ENCODE results near the gene MTLN. TPM values are rescaled to one million over a fixed set of nuclear protein-coding genes. Genes with fewer than 3 reads are reported as not detected.
A peak's percentile ranks its signal among the peaks of the same experiment; 100 is the strongest.
"Not testable (repeated sequence)": the region's sequence is repeated elsewhere in the genome, so short reads cannot be mapped to it uniquely, and the experiment has no call there.

MTLN gene
- total RNA-seq, 1 donor from 2014 or later, result 80.1 TPM

DNA sequence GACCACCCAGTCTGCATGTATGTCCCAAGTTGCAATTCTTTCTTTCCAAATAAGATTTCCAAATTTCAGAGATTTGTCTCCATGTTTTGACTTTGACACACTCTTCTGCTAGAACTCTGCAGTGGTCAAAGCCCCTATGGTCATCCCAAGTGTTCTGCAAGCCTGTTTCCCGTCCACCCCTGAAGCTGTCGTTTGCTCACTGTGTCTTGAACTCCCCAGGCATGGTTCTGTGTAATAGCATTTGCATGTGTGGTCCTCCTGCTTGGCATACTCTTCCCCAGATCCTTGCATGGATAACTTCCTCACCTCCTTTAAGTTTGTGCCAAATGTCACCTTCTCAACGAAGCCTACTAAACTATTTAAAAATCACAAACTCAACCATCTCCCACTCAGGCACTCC is 3.9 kb upstream of the MTLN start:
- intact Hi-C loops (cut with micrococcal nuclease), result loop anchor here (10.0 kb wide), 1 partner anchor 101 kb away; the partner anchor contains the start of gene MALL
- no peak overlapping the region for H3K4me3 Mint-ChIP-seq
- peaks cover 48% of the 10 kb centered on the region for H3K27me3 Mint-ChIP-seq

DNA sequence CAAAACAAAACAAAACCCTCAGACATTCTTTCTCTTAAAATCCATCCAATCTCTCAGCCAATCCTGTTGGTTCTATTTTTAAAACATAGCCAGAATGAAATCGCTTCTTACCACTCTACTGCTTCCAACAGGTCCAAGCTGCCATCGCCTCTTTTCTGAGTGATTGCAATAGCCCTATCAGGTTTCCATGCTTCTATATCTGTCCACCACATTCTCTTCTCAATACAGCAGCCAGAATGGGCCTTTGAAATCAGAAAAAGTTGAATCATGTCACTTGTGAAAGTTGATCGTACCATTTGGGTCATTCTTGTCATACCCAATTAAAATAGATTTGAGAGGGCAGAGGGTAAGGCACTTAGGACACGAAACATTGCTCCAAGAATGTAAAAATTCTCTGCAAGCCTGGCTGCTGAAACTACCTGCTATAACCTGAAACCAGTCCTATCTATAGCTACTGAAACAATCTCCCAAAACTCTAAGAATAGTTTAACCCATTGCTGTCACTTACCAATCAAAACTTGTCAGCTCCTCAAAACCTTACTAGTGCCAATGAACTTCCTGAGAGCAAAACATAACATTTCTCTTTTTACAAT is 3.3 kb upstream of the MTLN start:
- peaks cover 47% of the 10 kb centered on the region for H3K27me3 Mint-ChIP-seq
- intact Hi-C loops (cut with micrococcal nuclease), result loop anchor here (10.0 kb wide), 1 partner anchor 101 kb away; the partner anchor contains the start of gene MALL
- no peak for DNase-seq
- H3K27ac Mint-ChIP-seq, result no peak overlapping the region
- H3K36me3 Mint-ChIP-seq (ENCODE audit: low read depth), result peaks cover 9% of the 10 kb centered on the region
- H3K4me3 Mint-ChIP-seq, result no peak overlapping the region
- no peaks in the 10 kb centered on the region for H3K9me3 Mint-ChIP-seq
- no peaks in the 10 kb centered on the region for H3K4me1 Mint-ChIP-seq

More for the DNA sequence above, 3.9 kb upstream of the MTLN start:
- Mint-ChIP-seq H3K36me3 (ENCODE audit: low read depth) (peaks cover 9% of the 10 kb centered on the region), H3K4me1 (no peaks in the 10 kb centered on the region), H3K9me3 (no peaks in the 10 kb centered on the region), H3K27ac (no peak overlapping the region)
- no peak for DNase-seq

DNA sequence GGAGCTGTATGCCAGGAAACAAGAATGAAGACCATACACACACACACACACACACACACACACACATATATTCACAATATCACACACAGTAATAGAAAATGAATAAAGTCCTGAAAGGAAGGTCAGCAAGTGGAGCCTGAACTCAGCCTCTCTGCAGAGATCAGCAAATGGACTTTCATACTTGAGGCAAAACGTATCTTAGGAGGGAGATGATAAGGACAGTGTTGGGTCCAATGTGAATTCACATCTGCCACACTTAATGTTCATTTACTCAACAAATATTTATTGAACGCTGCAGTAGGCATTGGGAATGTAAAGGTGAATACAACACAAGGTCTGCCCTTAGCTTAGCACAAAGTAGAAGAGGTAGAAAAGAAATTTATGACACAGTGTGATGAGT is 2.7 kb upstream of the MTLN start:
- DNase-seq, result no peak
- H3K27me3 Mint-ChIP-seq, result peaks cover 44% of the 10 kb centered on the region

DNA sequence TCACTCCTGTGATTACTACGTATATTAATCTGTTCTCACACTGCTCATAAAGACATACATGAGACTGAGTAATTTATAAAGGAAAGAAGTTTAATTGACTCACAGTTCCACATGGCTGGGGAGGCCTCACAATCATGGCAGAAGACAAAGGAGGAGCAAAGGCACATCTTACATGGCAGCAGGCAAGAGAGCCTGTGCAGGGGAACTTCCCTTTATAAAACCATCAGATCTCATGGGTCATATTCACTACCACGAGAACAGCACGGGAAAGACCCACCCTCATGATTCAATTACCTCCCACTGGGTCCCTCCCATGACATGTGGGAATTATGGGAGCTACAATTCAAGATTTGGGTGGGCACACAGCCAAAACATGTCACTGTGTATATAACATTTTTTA is 1.2 kb upstream of the MTLN start:
- H3K4me3 Mint-ChIP-seq, result not testable (repeated sequence)

More for the DNA sequence above, 2.7 kb upstream of the MTLN start:
- intact Hi-C loops (cut with micrococcal nuclease), result loop anchor here (10.0 kb wide), 1 partner anchor 100 kb away; the partner anchor contains the start of gene MALL
- H3K4me1 Mint-ChIP-seq, result peaks cover 2% of the 10 kb centered on the region
- peaks cover 12% of the 10 kb centered on the region for H3K36me3 Mint-ChIP-seq (ENCODE audit: low read depth)
- H3K4me3 Mint-ChIP-seq, result no peak overlapping the region
- no peak overlapping the region for H3K27ac Mint-ChIP-seq
- no peaks in the 10 kb centered on the region for H3K9me3 Mint-ChIP-seq

DNA sequence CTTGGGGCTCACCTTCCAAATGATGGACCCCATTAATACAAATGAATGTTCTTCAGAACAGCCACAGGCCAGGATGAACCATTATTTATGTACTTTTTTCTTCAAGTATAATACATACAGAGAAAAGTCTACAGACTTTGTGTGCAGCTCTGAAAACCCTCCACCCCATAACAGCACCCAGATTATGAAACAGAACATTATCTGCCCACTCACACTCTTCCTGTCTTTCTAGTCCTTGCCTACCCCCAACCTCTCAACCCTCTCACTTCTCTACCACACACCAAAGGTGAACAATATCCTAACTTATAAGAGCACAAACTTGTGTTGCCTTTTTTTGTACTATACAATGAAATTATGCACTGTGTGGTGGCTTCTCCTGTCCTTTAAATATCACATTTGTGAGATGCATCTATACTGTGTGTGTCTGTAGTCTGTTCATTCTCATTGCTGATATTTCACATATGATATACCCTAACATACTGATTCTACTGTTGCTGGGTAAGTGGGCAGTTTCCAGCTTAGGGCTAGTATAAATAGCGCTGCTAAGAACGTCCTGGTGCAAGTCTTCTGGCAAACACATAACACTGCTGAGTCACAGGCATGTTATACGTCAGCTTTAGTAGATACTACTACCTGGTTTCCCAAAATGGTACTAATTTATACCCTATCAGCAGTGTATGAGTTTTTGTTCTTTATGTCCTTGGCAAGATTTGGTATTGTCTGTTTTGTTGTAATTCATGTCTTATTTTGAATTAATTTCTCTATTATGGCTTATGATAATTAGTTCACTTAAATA is 6.5 kb downstream of the MTLN start:
- Mint-ChIP-seq H3K27me3 (peaks cover 7% of the 10 kb centered on the region), H3K4me1 (peaks cover 26% of the 10 kb centered on the region), H3K4me3 (peak overlapping the region; percentile 89), H3K36me3 (ENCODE audit: low read depth) (peaks cover 19% of the 10 kb centered on the region), H3K9me3 (no peaks in the 10 kb centered on the region), H3K27ac (peak overlapping the region; percentile 3)
- intact Hi-C loops (cut with micrococcal nuclease), result no loop called here
- DNase-seq, result no peak

More for the DNA sequence above, 1.2 kb upstream of the MTLN start:
- not testable (repeated sequence) for DNase-seq, H3K9me3 Mint-ChIP-seq, H3K4me1 Mint-ChIP-seq, H3K27ac Mint-ChIP-seq
- intact Hi-C loops (cut with micrococcal nuclease), result loop anchor here (2.0 to 10.0 kb wide), 3 partner anchors 57 to 996 kb away; partner anchors contain the start of gene MALL
- Mint-ChIP-seq H3K27me3 (peaks cover 33% of the 10 kb centered on the region), H3K36me3 (ENCODE audit: low read depth) (peaks cover 23% of the 10 kb centered on the region)

DNA sequence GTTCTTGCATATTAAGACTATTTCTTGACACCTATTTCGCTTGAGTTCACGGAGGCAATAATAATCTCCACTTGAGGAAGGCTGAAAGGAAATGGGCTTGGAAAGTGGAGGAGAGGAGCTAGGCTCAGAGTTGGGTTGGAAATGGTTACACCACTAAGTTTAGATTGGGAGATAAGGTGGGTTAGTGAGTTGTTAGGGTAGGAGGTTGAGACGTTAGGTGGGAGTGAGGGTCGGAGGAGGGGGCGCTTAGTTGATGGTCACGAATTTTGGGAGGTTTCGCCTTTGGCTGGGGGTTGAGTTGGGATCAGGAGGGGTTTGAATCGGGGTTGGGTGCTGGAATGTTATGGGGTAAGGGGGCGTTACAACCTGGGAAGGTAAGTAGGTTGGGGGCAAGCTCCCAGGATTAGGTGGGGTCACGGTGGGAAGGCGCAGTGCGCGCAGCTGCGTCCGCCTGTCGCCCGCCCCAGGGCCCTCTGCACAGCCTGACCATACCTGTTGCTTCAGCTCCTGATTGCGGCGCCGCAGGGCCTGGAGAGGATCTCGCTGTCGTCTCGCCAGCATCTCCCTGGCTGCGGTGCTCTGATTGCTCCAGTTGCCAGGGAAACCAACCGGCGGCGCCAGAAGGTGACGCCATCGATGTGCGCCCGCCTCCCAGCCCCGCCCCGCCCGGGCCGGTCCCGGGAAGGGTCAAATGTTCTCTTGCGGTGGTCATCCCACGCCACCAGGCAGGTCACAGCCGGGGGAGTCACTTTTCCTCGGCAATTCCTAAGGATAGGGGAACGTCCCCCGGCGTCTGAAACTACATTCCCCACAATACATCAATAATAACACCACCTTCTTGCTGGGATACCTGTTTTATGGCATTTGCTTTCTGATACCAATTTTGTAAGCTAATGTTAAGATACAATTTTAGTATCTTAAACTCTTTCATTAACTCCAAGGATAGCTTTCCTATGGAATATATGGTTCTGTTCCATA is 7.7 kb downstream of the MTLN start, which contains the start of gene NPHP1:
NPHP1 (minus strand) TSS at position 606 of the 978 bp plus-strand sequence; CDS start at position 561, 45 bp downstream.
- peaks cover 13% of the 10 kb centered on the region for H3K36me3 Mint-ChIP-seq (ENCODE audit: low read depth)
- peak within 1 kb of the TSS; percentile 89 for H3K4me3 Mint-ChIP-seq
- no peaks in the 10 kb centered on the region for H3K9me3 Mint-ChIP-seq
- H3K27me3 Mint-ChIP-seq, result peaks cover 7% of the 10 kb centered on the region
- DNase-seq, result peak; percentile 97
- H3K27ac Mint-ChIP-seq, result peak within 1 kb of the TSS; percentile 88
- intact Hi-C loops (cut with micrococcal nuclease), result loop anchor here (1.0 kb wide), 1 partner anchor 8 kb away; the partner anchor contains the start of gene MTLN
- H3K4me1 Mint-ChIP-seq, result peaks cover 20% of the 10 kb centered on the region

DNA sequence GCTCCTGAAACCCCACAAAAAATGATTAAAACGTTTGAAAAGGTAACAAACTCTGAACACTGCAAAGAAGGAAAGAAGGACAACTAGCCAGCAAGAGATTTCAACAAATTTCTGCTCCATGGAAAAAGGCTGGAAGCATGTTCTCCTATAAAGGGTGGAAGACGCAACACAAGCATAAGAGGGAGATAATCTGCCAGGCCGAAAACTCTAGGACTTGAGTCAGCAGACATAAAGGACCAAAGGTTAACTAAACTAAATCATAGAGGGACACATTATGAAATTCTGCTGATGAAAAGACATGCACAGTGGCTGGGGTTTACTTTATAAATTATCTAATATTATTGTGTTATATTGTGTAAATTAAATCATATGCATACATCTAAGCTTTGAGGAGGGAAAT is 14.3 kb downstream of the MTLN start:
- intact Hi-C loops (cut with micrococcal nuclease), result no loop called here
- DNase-seq, result no peak
- no peaks in the 10 kb centered on the region for H3K36me3 Mint-ChIP-seq (ENCODE audit: low read depth)
- no peaks in the 10 kb centered on the region for H3K4me1 Mint-ChIP-seq
- no peak overlapping the region for H3K27ac Mint-ChIP-seq
- H3K4me3 Mint-ChIP-seq, result no peak overlapping the region
- H3K27me3 Mint-ChIP-seq, result peaks cover 13% of the 10 kb centered on the region
- H3K9me3 Mint-ChIP-seq, result no peaks in the 10 kb centered on the region

DNA sequence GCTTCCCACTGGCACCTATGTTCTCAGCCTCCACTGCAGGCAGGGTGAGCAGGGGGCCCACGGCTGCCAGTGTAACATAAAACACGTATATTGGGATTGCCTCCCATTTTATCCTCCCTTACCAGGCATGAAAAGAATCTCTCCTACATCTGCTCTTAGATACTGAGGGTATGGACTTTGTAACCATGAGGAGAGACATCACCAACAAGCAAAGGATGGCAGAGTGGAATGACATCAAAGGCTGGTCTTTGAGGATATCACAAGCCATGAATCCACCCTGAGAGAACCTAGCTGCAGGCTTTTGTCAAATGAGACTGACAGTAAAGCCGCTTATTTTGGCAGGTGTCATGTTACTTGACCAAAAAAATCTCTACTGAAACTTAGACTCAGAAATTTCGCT is 14.9 kb downstream of the MTLN start:
- no peaks in the 10 kb centered on the region for H3K36me3 Mint-ChIP-seq (ENCODE audit: low read depth)
- H3K4me1 Mint-ChIP-seq, result no peaks in the 10 kb centered on the region
- intact Hi-C loops (cut with micrococcal nuclease), result no loop called here
- no peak overlapping the region for H3K27ac Mint-ChIP-seq
- no peak for DNase-seq
- no peaks in the 10 kb centered on the region for H3K9me3 Mint-ChIP-seq
- peaks cover 11% of the 10 kb centered on the region for H3K27me3 Mint-ChIP-seq
- no peak overlapping the region for H3K4me3 Mint-ChIP-seq

DNA sequence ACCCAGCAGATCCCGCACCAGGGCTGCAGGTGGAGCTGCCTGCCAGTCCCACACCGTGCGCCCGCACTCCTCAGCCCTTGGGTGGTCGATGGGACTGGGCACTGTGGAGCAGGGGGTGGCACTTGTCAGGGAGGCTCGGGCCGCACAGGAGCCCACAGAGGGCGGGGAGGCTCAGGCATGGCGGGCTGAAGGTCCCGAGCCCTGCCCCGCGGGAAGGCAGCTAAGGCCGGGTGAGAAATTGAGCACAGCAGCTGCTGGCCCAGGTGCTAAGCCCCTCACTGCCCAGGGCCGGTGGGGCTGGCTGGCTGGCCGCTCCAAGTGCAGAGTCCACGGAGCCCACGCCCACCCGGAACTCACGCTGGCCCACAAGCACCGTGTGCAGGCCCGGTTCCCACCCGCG is 22.2 kb downstream of the MTLN start:
- DNase-seq; H3K9me3 Mint-ChIP-seq; intact Hi-C loops (cut with micrococcal nuclease); H3K27ac Mint-ChIP-seq; H3K4me3 Mint-ChIP-seq; H3K36me3 Mint-ChIP-seq (ENCODE audit: low read depth); H3K4me1 Mint-ChIP-seq: not testable (repeated sequence)
- H3K27me3 Mint-ChIP-seq, result peaks cover 13% of the 10 kb centered on the region

DNA sequence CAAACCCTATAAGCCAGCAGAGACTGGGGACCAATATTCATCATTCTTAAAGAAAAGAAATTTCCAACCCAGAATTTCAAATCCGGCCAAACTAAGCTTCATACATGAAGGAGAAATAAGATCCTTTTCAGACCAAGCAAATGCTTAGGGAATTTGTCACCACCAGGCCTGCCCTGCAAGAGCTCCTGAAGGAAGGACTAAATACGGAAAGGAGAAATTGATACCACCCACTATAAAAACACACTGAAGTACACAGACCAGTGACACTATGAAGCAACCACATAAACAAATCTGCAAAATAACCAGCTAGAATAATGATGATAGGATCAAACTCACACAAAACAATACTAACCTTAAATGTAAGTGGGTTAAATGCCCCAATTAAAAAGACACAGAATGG is 29.9 kb downstream of the MTLN start:
- no peak for DNase-seq
- peaks cover 18% of the 10 kb centered on the region for H3K9me3 Mint-ChIP-seq
- no peak overlapping the region for H3K4me3 Mint-ChIP-seq
- H3K36me3 Mint-ChIP-seq (ENCODE audit: low read depth), result no peaks in the 10 kb centered on the region
- intact Hi-C loops (cut with micrococcal nuclease), result no loop called here
- H3K27ac Mint-ChIP-seq, result no peak overlapping the region
- H3K27me3 Mint-ChIP-seq, result peaks cover 23% of the 10 kb centered on the region
- no peaks in the 10 kb centered on the region for H3K4me1 Mint-ChIP-seq

DNA sequence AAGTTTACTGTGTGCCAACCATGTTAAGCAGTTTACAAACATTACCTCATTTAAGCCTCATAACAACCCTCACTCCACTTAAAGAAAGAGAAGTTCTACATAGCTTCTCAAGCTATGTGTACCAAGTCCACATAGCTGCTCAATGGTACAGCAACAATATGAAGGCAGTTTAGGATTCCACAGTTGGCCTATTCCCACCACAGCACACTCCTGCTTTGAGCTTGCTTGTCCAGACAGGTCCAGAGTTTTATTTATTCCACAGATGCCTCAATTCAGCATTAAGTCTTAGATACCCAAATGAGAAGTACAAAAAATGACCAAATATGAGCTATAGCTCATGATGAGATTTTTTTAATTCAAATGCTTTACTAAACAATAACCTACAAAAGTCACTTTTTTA is 32.3 kb downstream of the MTLN start:
- intact Hi-C loops (cut with micrococcal nuclease), result no loop called here
- H3K27me3 Mint-ChIP-seq, result peaks cover 25% of the 10 kb centered on the region
- no peaks in the 10 kb centered on the region for H3K36me3 Mint-ChIP-seq (ENCODE audit: low read depth)
- no peaks in the 10 kb centered on the region for H3K4me1 Mint-ChIP-seq
- H3K27ac Mint-ChIP-seq, result no peak overlapping the region
- no peak for DNase-seq
- no peak overlapping the region for H3K4me3 Mint-ChIP-seq
- H3K9me3 Mint-ChIP-seq, result peaks cover 12% of the 10 kb centered on the region

DNA sequence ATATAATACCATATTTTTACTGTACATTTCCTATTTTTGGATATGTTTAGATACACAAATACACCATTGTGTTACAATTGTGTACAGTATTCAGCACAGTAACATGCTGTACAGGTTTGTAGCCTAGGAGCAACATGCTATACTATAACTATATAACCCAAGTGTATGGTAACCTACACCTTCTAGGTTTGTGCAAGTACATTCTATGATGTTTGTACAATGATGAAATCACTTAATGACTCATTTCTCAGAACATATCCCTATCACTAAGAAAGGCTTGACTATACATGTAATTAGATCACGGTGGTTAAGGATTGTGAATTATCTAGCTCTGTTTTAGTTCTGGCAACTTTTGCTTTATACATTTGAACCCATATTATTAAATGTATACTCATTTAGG is 38.8 kb downstream of the MTLN start:
- intact Hi-C loops (cut with micrococcal nuclease), result no loop called here
- Mint-ChIP-seq H3K36me3 (ENCODE audit: low read depth) (no peaks in the 10 kb centered on the region), H3K9me3 (no peaks in the 10 kb centered on the region)

DNA sequence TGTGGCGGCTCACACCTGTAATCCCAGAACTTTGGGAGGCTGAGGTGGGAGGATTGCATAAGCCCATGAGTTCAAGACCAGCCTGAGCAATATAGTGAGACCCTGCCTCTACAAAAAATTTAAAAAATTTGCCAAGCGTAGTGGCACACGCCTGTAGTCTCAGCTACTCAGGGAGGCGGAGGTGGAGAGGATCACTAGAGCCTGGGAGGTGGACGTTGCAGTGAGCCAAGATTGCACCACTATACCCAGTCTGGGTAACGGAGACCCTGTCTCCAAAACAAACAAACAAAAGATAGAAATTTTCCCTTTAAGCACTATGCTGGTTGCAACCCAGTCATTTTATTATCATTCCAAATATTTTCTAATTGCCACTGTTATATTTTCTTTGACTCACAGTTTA is 39.8 kb downstream of the MTLN start:
- Mint-ChIP-seq H3K27me3 (peaks cover 25% of the 10 kb centered on the region), H3K27ac (no peak overlapping the region), H3K4me1 (peaks cover 3% of the 10 kb centered on the region), H3K4me3 (no peak overlapping the region), H3K36me3 (ENCODE audit: low read depth) (no peaks in the 10 kb centered on the region), H3K9me3 (no peaks in the 10 kb centered on the region)
- intact Hi-C loops (cut with micrococcal nuclease), result no loop called here
- no peak for DNase-seq

More for the DNA sequence above, 38.8 kb downstream of the MTLN start:
- H3K27ac Mint-ChIP-seq, result no peak overlapping the region
- H3K4me1 Mint-ChIP-seq, result peaks cover 3% of the 10 kb centered on the region
- H3K27me3 Mint-ChIP-seq, result peaks cover 29% of the 10 kb centered on the region
- DNase-seq, result no peak
- no peak overlapping the region for H3K4me3 Mint-ChIP-seq

Measured in activated CD4-positive, alpha-beta T cell treated with anti-CD3 and anti-CD28 coated beads, Interleukin-2, amount 10 ng/mL, durations not matched to agents 24 days and 14 days (primary cell).